Measurements from ENCODE around the gene BMP10.

The BMP10 gene

DNA sequence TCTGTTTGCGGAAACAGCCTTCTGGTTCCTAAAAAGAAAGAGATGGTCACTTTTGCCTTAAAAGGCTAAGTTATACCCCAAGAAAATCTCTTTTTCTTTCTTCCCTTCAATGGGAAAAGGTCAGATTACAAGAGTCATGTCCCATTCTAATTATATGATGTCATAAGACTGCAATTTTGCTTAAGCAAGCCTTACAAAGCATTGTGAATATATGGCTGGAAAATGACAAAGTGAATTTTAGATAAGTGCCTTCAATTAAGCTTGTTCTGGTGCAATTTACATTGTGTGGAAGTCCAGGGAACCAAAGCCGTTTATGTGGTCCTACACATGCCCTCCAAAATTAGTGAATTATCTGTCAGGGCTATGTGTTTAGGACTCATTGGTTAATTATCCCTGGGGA lies 7.6 kb upstream of the BMP10 start:
- TF ChIP-seq, protein P1, sequence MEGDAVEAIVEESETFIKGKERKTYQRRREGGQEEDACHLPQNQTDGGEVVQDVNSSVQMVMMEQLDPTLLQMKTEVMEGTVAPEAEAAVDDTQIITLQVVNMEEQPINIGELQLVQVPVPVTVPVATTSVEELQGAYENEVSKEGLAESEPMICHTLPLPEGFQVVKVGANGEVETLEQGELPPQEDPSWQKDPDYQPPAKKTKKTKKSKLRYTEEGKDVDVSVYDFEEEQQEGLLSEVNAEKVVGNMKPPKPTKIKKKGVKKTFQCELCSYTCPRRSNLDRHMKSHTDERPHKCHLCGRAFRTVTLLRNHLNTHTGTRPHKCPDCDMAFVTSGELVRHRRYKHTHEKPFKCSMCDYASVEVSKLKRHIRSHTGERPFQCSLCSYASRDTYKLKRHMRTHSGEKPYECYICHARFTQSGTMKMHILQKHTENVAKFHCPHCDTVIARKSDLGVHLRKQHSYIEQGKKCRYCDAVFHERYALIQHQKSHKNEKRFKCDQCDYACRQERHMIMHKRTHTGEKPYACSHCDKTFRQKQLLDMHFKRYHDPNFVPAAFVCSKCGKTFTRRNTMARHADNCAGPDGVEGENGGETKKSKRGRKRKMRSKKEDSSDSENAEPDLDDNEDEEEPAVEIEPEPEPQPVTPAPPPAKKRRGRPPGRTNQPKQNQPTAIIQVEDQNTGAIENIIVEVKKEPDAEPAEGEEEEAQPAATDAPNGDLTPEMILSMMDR (IDR thresholded peaks at IDR 0.05; ENCODE audit: low read depth, low read length, missing control alignments), result no peak

GRCh38 chr2:68878071-68878711 lies 7.0 kb upstream of the BMP10 start:
- Histone ChIP-seq H3K4me3 (ENCODE audit: low read depth, low read length) (no peak overlapping the region), H3K27ac (peak overlapping the region; percentile 56), H3K36me3 (replicated peaks) (no peaks in the 10 kb centered on the region), H3K27me3 (replicated peaks) (no peaks in the 10 kb centered on the region)
- in situ Hi-C loops (cut with HindIII; ENCODE audit: low pct_ligation_motif_present, low sequenced_read_pairs), result no loop called here
- DNase-seq, result peak; percentile 14
- TF ChIP-seq, protein P1 (IDR thresholded peaks at IDR 0.05; ENCODE audit: low read depth, low read length, missing control alignments), result no peak

More for the DNA sequence above, 7.6 kb upstream of the BMP10 start:
- no peak overlapping the region for H3K4me3 ChIP-seq (ENCODE audit: low read depth, low read length)
- in situ Hi-C loops (cut with HindIII; ENCODE audit: low pct_ligation_motif_present, low sequenced_read_pairs), result no loop called here
- H3K36me3 ChIP-seq (replicated peaks), result no peaks in the 10 kb centered on the region
- no peaks in the 10 kb centered on the region for H3K27me3 ChIP-seq (replicated peaks)
- no peak for DNase-seq
- H3K27ac ChIP-seq, result peak overlapping the region; percentile 56

DNA sequence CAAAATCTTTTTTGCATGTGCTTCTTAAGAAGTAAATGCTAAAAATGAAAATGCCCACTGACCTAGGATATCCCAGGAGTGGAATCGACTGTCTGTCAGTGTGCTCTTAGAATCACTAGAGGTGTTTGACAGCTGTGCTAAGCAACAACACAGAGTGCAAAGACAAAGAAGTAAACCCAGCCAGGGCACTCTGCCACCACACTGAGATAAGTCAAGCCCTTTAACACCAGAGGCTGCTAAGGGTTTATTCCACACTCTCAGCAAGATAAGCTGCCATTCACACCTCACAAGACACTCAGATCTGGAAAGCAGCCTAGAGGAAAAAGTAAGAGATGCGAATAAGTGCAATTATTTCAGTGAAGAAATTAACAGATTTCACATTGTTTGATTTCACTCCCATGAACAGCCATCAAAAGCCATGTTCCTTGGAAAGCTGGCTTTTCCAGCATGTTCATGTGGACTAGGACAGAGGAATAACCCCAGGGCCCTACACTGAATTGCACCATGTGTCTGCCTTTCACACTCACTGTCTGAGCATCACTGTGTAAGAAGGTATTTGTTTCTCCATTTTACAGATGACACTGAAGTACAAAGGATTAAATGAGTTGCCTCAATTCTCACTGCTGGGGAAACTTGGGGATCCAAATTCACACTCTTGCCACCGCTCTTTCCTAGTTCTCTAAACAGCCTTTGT lies 6.0 kb upstream of the BMP10 start:
- in situ Hi-C loops (cut with HindIII; ENCODE audit: low pct_ligation_motif_present, low sequenced_read_pairs), result no loop called here
- no peak for DNase-seq
- TF ChIP-seq, protein P1 (IDR thresholded peaks at IDR 0.05; ENCODE audit: low read depth, low read length, missing control alignments), result no peak
- Histone ChIP-seq H3K27me3 (replicated peaks) (no peaks in the 10 kb centered on the region), H3K4me3 (ENCODE audit: low read depth, low read length) (no peak overlapping the region), H3K27ac (no peak overlapping the region), H3K36me3 (replicated peaks) (no peaks in the 10 kb centered on the region)

DNA sequence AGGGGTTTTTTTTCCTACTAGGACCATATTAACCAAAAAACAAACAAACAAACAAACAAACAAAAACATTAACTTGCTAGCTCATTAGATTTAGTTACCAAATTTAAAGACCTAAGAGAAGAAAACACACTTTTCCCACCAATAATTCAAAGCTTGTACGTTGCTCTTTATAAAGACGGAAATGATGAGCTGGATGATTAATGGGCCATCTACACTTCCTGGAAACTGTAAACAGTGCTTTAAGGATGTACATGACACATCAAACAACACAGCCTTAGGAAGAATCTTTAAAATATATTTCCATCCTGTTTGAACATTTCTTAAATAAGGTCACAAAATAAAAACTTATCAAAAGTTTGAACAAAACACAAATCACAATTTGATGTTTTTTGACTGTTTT lies 982 bp downstream of the BMP10 start:
- Histone ChIP-seq H3K36me3 (replicated peaks) (no peaks in the 10 kb centered on the region), H3K4me3 (ENCODE audit: low read depth, low read length) (no peak overlapping the region), H3K27ac (no peak overlapping the region), H3K27me3 (replicated peaks) (no peaks in the 10 kb centered on the region)
- in situ Hi-C loops (cut with HindIII; ENCODE audit: low pct_ligation_motif_present, low sequenced_read_pairs), result no loop called here
- TF ChIP-seq, protein P1 (IDR thresholded peaks at IDR 0.05; ENCODE audit: low read depth, low read length, missing control alignments), result no peak
- DNase-seq, result no peak

DNA sequence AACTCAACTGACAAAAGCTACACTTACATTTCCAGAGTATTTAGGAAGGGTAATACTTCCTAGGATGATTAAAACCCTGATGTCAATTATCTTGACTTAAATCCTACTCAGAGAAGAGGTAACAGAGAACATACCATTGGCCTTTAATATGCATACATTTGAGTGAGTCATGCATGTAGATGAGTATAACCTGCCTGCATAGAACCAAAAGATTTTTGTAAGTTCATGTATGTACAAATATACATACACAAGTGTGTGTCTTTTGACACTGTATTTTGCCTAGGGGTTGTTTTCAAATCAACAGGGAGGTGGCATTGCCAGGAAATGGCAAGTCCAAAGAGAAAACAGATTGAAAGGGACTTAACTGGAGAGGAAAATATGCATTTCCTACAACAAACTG lies 6.1 kb downstream of the BMP10 start:
- Histone ChIP-seq H3K27me3 (replicated peaks) (no peaks in the 10 kb centered on the region), H3K27ac (no peak overlapping the region), H3K4me3 (ENCODE audit: low read depth, low read length) (no peak overlapping the region), H3K36me3 (replicated peaks) (no peaks in the 10 kb centered on the region)
- TF ChIP-seq, protein P1 (IDR thresholded peaks at IDR 0.05; ENCODE audit: low read depth, low read length, missing control alignments), result no peak
- in situ Hi-C loops (cut with HindIII; ENCODE audit: low pct_ligation_motif_present, low sequenced_read_pairs), result no loop called here
- no peak for DNase-seq

Data from brain microvascular endothelial cell (primary cell).